Smooth muscle cell (in vitro differentiated cells): Measurements from ENCODE around the gene ZNF544. TPM values are rescaled to one million over a fixed set of nuclear protein-coding genes. Genes with fewer than 3 reads are reported as not detected.
A peak's percentile ranks its signal among the peaks of the same experiment; 100 is the strongest.

Experiments used
- DNase-seq: peaks from one replicate; lab custom pipeline; 2025; ENCODE audit not compliant: unreplicated experiment; lab: John Stamatoyannopoulos, UW
- H2AFZ ChIP-seq: fragments of 200-600 bp; sonication (generic); 2 replicates; pipeline ENCODE4 v1.6.0; 2016; ENCODE audit warnings: antibody characterized with exemption, low read depth, mild to moderate bottlenecking
- H3F3A ChIP-seq: fragments of 200-600 bp; sonication (generic); 2 replicates; pipeline ENCODE4 v1.6.0; 2017; ENCODE audit warnings: antibody characterized with exemption, low read depth
- H3K27ac ChIP-seq: fragments of 200-600 bp; sonication (generic); 2 replicates; pipeline ENCODE4 v1.5.1; 2016; ENCODE audit warnings: low read depth, mild to moderate bottlenecking
- H3K27me3 ChIP-seq: fragments of 200-600 bp; sonication (generic); 2 replicates; pipeline ENCODE4 v1.6.1; 2016; ENCODE audit warnings: low read depth, mild to moderate bottlenecking
- H3K36me3 ChIP-seq: fragments of 200-600 bp; sonication (generic); 2 replicates; pipeline ENCODE4 v1.5.1; 2016; ENCODE audit warnings: low read depth
- H3K4me1 ChIP-seq: fragments of 200-600 bp; sonication (generic); 2 replicates; pipeline ENCODE4 v1.5.1; 2016; ENCODE audit warnings: low read depth
- H3K4me2 ChIP-seq: fragments of 200-600 bp; sonication (generic); 2 replicates; pipeline ENCODE4 v1.6.0; 2016; ENCODE audit warnings: mild to moderate bottlenecking
- H3K4me3 ChIP-seq: fragments of 200-600 bp; sonication (generic); 2 replicates; pipeline ENCODE4 v1.5.1; 2016; ENCODE audit warnings: mild to moderate bottlenecking
- H3K79me2 ChIP-seq: fragments of 200-600 bp; sonication (generic); 2 replicates; pipeline ENCODE4 v1.6.0; 2016; ENCODE audit warnings: low read depth, mild to moderate bottlenecking
- H3K9ac ChIP-seq: fragments of 200-600 bp; sonication (generic); 2 replicates; pipeline ENCODE4 v1.6.0; 2016; ENCODE audit warnings: low read depth
- H3K9me3 ChIP-seq: fragments of 200-600 bp; sonication (generic); replicated peaks from 2 replicates; pipeline ENCODE4 v1.5.1; 2016; ENCODE audit warnings: low read depth
- H4K20me1 ChIP-seq: fragments of 200-600 bp; sonication (generic); 2 replicates; pipeline ENCODE4 v1.6.0; 2016; ENCODE audit warnings: low read depth
- CTCF ChIP-seq: fragments of 200-600 bp; sonication (generic); IDR thresholded peaks from 2 replicates; pipeline ENCODE4 v1.5.1; 2017; ENCODE audit warnings: borderline replicate concordance, mild to moderate bottlenecking, antibody characterized with exemption; ENCODE audit not compliant: insufficient read depth, poor library complexity, severe bottlenecking
- WGBS: methylation state at CpG from one replicate; pipeline ENCODE4 v1.1.7; 2016; ENCODE audit warnings: low lambda C conversion rate; 5-methylcytosine and 5-hydroxymethylcytosine counted together
- polyA plus RNA-seq: library from polyadenylated mRNA; unstranded; fragments of >200 nt; fragmentation: Nextera tagmentation; extraction: Ambion mirVana; gene quantifications from 2 replicates; pipeline ENCODE4 v1.2.1, GENCODE V29; 2016
- total RNA-seq: library from RNA; depleted of rRNA; stranded (reverse); fragments of >200 nt; gene quantifications from 2 replicates; pipeline ENCODE4 v1.2.3, GENCODE V29; 2014

ZNF544 gene
- total and polyA plus RNA-seq, 2 experiments from 2014 or later = 12.9 to 144 TPM

GRCh38 chr19:58218899-58219298 is 9.8 kb upstream of the ZNF544 start:
- H3K27ac ChIP-seq = no peak overlapping the region
- H3K36me3 ChIP-seq = peaks cover 2% of the 10 kb centered on the region
- no peak for DNase-seq
- 66% methylated on average over 9 of the region's 9 CpGs for WGBS
- no peak overlapping the region for H2AFZ ChIP-seq
- no peak overlapping the region for H3K4me3 ChIP-seq
- no peak overlapping the region for H3K9ac ChIP-seq
- no peaks in the 10 kb centered on the region for H3K27me3 ChIP-seq
- no peak overlapping the region for H3K4me2 ChIP-seq
- H4K20me1 ChIP-seq = no peaks in the 10 kb centered on the region
- H3K79me2 ChIP-seq = no peaks in the 10 kb centered on the region
- H3K9me3 ChIP-seq = peaks cover 11% of the 10 kb centered on the region
- H3K4me1 ChIP-seq = no peaks in the 10 kb centered on the region
- H3F3A ChIP-seq = no peaks in the 10 kb centered on the region
- TF ChIP-seq CTCF = no peak

GRCh38 chr19:58227964-58228584 is 640 bp upstream of the ZNF544 start:
- peak overlapping the region; percentile 95 for H3K4me2 ChIP-seq
- no peak for TF ChIP-seq CTCF
- H3K4me1 ChIP-seq = peaks cover 9% of the 10 kb centered on the region
- DNase-seq = no peak
- peak overlapping the region; percentile 94 for H2AFZ ChIP-seq
- H3K4me3 ChIP-seq = peak overlapping the region; percentile 93
- peaks cover 6% of the 10 kb centered on the region for H3F3A ChIP-seq
- H3K27ac ChIP-seq = peak overlapping the region; percentile 47
- no peaks in the 10 kb centered on the region for H3K27me3 ChIP-seq
- no peaks in the 10 kb centered on the region for H3K9me3 ChIP-seq
- 9% methylated on average over 23 of the region's 23 CpGs for WGBS
- H3K79me2 ChIP-seq = peaks cover 10% of the 10 kb centered on the region
- peak overlapping the region; percentile 54 for H3K9ac ChIP-seq
- peaks cover 7% of the 10 kb centered on the region for H3K36me3 ChIP-seq
- H4K20me1 ChIP-seq = no peaks in the 10 kb centered on the region

DNA sequence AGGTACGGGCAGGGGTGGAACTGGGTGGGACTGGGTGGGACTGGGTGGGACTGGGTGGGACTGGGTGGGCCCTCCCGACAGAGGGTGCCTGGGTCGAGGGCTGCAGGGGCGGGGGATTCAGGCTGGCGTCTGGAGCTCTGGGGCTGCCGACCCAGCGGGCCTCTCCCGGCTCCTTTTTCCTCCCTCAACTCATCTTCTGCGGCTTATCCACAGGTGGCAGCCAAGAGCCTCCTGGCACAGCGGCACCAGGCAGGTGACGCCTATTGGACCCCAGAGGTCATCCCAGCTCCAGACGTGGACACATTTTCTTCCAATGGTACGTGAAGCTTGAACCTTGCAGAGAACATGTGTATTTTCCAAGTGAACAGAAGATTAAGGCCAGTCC is 533 bp downstream of the ZNF544 start:
- peaks cover 6% of the 10 kb centered on the region for H3F3A ChIP-seq
- H3K4me2 ChIP-seq = peak overlapping the region; percentile 95
- H2AFZ ChIP-seq = peak overlapping the region; percentile 94
- no peak for TF ChIP-seq CTCF
- H3K27me3 ChIP-seq = no peaks in the 10 kb centered on the region
- H3K36me3 ChIP-seq = peaks cover 17% of the 10 kb centered on the region
- peaks cover 9% of the 10 kb centered on the region for H3K4me1 ChIP-seq
- H4K20me1 ChIP-seq = no peaks in the 10 kb centered on the region
- no peak overlapping the region for H3K27ac ChIP-seq
- peak overlapping the region; percentile 93 for H3K4me3 ChIP-seq
- H3K9ac ChIP-seq = peak overlapping the region; percentile 54
- H3K79me2 ChIP-seq = peaks cover 15% of the 10 kb centered on the region
- DNase-seq = no peak
- H3K9me3 ChIP-seq = no peaks in the 10 kb centered on the region
- WGBS = 8% methylated on average over 8 of the region's 13 CpGs

DNA sequence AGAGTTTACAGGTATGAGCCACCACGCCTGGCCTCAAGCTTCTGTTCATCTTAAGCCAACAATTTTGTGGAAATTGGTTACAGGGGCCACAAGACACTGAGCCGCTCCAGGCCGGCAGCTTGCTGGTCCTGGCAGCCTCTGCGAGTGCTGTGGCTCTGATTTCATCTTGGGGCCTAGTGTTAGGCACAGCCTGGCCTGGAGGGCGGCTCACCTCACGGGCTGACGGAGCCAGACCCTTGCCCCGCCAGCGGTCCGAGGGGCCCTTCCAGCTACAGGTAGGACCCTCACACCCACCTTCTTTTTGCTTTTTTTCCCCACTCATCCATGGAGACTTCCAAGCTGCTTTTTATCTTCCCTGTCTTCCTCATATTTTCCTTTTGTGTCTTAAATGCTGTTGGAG is 8.6 kb downstream of the ZNF544 start:
- no peaks in the 10 kb centered on the region for H3K9me3 ChIP-seq
- H3K4me1 ChIP-seq = no peaks in the 10 kb centered on the region
- no peaks in the 10 kb centered on the region for H3K27me3 ChIP-seq
- H3K4me2 ChIP-seq = no peak overlapping the region
- peaks cover 17% of the 10 kb centered on the region for H3K79me2 ChIP-seq
- H3F3A ChIP-seq = no peaks in the 10 kb centered on the region
- H3K4me3 ChIP-seq = no peak overlapping the region
- no peak overlapping the region for H3K9ac ChIP-seq
- H3K27ac ChIP-seq = no peak overlapping the region
- no peak for TF ChIP-seq CTCF
- WGBS = 96% methylated on average over 10 of the region's 10 CpGs
- H3K36me3 ChIP-seq = peaks cover 24% of the 10 kb centered on the region
- no peak for DNase-seq
- no peaks in the 10 kb centered on the region for H4K20me1 ChIP-seq
- H2AFZ ChIP-seq = no peak overlapping the region
